GM18858 (cell line): ENCODE results near the gene NT5DC3.

Experiments used
- ATAC-seq: cut with Tn5 transposase; IDR thresholded peaks from one replicate; pipeline ENCODE4 v1.9.1; 2021; ENCODE audit not compliant: unreplicated experiment

NT5DC3 gene

GRCh38 chr12:103833095-103833775 is 7.8 kb downstream of the NT5DC3 start:
- no peak for ATAC-seq

GRCh38 chr12:103832048-103832997 is 8.7 kb downstream of the NT5DC3 start:
- no peak for ATAC-seq

- no peak for ATAC-seq
These were observed 10.2 kb downstream of the NT5DC3 start for GRCh38 chr12:103830730-103831320.

- ATAC-seq: no peak
These were observed 10.9 kb downstream of the NT5DC3 start for GRCh38 chr12:103830025-103830725.

GRCh38 chr12:103829092-103829491 is 11.9 kb downstream of the NT5DC3 start:
- no peak for ATAC-seq

GRCh38 chr12:103827911-103828391 is 13.1 kb downstream of the NT5DC3 start:
- no peak for ATAC-seq

GRCh38 chr12:103824845-103825244 is 16.2 kb downstream of the NT5DC3 start:
- no peak for ATAC-seq

GRCh38 chr12:103824290-103824689 is 16.7 kb downstream of the NT5DC3 start:
- no peak for ATAC-seq

- no peak for ATAC-seq
These were observed 17.2 kb downstream of the NT5DC3 start for GRCh38 chr12:103823871-103824270.

- ATAC-seq: no peak
These were observed 19.3 kb downstream of the NT5DC3 start for GRCh38 chr12:103821773-103822172.

- no peak for ATAC-seq
These were observed 20.0 kb downstream of the NT5DC3 start for GRCh38 chr12:103820881-103821489.

GRCh38 chr12:103820361-103820760 is 20.7 kb downstream of the NT5DC3 start:
- ATAC-seq: no peak

- ATAC-seq: no peak
These were observed 21.1 kb downstream of the NT5DC3 start for GRCh38 chr12:103819892-103820291.

- no peak for ATAC-seq
These were observed 21.7 kb downstream of the NT5DC3 start for GRCh38 chr12:103819312-103819711.

- no peak for ATAC-seq
These were observed 23.2 kb downstream of the NT5DC3 start for GRCh38 chr12:103817791-103818190.

GRCh38 chr12:103816663-103817062 is 24.4 kb downstream of the NT5DC3 start:
- no peak for ATAC-seq

GRCh38 chr12:103814436-103814835 is 26.6 kb downstream of the NT5DC3 start:
- no peak for ATAC-seq

GRCh38 chr12:103813949-103814348 is 27.1 kb downstream of the NT5DC3 start:
- ATAC-seq: no peak

GRCh38 chr12:103813426-103813825 is 27.6 kb downstream of the NT5DC3 start:
- no peak for ATAC-seq

GRCh38 chr12:103812789-103813188 is 28.2 kb downstream of the NT5DC3 start:
- no peak for ATAC-seq

GRCh38 chr12:103811791-103812190 is 29.2 kb downstream of the NT5DC3 start:
- ATAC-seq: no peak
